ENCODE measurements around the gene ANAPC16.
"Not testable (repeated sequence)": the region's sequence is repeated elsewhere in the genome, so short reads cannot be mapped to it uniquely, and the experiment has no call there.

The ANAPC16 gene

GRCh38 chr10:72215611-72216549, at the start of gene ANAPC16, which contains the start of gene ASCC1:
Gene ANAPC16 (plus strand): TSS chr10:72216012. CDS start chr10:72223915, 7,903 bp downstream.
Gene ASCC1 (minus strand): TSS chr10:72216276. CDS start chr10:72213298, 2,978 bp downstream.
- peak; percentile 88 for DNase-seq

GRCh38 chr10:72167118-72167517, 48.7 kb upstream of the ANAPC16 start:
- DNase-seq, result no peak

DNA sequence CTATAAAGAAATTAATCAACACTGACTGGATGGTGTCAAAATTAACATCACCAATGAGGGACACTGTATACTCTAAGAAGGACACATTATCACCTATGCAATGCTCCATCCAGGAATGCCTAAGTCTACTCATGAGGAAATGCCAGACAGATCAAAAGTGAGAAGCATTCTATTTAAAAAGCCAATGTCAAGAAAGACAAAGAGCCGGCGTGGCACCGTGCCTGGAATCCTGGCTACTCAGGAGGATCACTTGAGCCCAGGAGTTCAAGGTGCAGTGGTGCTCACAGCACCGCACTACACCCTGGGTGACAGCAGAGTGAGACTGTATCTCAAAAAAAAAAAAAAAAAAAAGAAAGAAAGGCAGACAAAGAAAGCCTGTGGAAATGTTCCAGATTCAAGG, 45.5 kb upstream of the ANAPC16 start:
- DNase-seq, result no peak

DNA sequence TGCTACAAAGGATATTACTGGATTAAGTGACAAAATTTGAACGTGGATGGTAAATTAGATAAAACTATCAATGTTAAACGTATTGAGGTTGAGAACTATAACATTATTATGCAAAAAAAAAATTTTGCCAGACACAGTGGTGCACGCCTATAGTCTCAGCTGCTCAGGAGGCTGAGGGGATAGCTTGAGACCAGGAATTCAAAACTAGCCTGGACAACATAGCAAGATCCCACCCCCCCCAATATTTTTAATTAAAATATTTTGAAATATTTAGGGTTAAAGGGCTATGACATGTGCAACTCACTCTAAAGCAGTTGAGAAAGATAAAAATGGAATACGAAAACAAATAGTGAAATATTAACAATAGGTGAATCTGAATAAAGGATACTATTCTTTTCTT, 45.1 kb upstream of the ANAPC16 start:
- DNase-seq, result no peak

- DNase-seq, result no peak
Observed at GRCh38 chr10:72171175-72171630, 44.6 kb upstream of the ANAPC16 start.

DNA sequence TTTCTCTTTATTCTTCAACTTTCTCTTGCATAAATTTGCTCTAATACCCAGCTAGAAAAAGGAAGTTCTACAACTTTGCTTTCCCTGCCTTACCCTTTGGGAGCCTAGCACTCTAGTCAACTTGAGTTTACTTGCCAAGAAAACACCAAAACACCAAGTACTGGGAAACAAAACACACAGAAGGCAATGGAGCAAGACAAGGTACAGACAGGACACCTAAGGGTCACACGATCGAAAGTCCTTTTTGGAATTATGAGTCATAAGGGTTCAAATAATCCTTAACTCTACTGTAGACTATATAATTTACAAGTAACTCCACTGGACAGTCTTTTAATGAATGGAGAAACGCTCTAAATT, 42.6 kb upstream of the ANAPC16 start:
- DNase-seq, result no peak

- no peak for DNase-seq
Observed at GRCh38 chr10:72173619-72174296, 42.1 kb upstream of the ANAPC16 start.

GRCh38 chr10:72174297-72174662, 41.5 kb upstream of the ANAPC16 start:
- DNase-seq, result no peak

DNA sequence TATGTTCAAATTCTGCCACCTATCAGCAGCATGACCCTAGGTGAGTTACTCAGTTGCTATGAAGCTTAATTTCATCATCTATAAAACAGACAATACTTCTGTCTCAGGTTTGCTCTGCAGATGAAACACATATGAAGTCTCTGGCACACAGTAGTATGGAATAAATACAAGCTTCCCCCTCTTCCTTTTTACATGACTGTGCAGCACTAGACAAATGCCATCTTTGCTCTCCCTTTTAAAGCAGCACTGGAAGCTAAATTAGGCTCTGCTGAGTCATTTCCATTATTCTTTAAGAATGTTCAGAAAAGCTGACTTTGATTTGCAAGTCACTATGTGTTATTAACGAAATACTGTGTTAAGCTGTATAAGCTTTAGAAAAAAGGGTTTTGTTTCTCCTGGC, 40.7 kb upstream of the ANAPC16 start:
- DNase-seq, result no peak

- DNase-seq, result no peak
Observed at GRCh38 chr10:72176701-72177100, 39.1 kb upstream of the ANAPC16 start.

GRCh38 chr10:72177454-72177853, 38.4 kb upstream of the ANAPC16 start:
- DNase-seq, result no peak

GRCh38 chr10:72184156-72184555, 31.7 kb upstream of the ANAPC16 start:
- no peak for DNase-seq

DNA sequence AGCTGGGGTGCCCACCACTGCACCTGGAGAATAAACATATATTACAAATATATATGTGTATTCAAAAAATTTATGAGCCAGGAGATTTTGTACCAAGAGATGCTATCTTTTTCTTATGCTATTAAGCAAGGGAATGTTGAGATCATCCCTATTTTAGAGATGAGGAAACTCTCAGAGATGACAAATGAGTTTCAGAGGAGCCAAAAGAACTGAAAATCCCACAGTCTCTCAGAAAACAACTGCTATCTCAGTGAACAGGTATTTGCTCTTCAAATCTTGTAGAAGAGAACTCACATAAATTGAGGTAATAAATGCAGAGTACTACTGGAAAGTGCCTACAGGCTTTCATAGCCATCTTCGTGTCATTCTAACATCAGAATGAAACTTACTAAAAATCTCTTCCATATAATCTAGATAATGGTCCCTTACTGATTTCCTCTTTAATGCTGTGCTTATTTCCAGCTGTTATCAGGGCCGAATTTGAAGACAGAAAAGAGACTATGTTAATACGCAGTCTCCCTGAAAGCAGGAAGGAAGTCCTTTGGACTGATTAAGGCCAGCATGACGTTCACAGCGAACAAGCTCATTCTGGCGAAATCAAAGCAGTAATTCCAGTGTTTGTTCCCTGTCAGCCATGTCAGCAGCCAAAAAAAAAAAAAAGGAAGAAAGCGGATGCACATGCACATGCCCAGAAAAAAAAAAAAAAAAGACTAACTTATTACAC, 29.4 kb upstream of the ANAPC16 start:
- DNase-seq, result no peak

DNA sequence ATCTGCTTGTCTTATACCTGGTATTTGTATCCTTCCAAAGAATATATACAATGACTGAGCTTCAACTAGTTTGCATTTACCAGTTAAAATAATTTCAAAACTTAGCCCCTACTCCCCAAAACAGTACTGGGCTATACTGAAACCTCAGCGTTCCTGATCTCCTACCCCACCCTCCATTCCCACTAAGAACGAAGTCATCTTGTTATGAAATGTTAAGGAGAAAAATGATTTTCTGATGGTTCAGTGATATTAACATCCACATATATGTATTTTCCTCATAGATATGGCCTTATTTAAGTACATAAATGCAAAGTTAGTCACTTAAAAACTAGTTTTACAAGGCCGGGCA, 28.9 kb upstream of the ANAPC16 start:
- no peak for DNase-seq

- DNase-seq, result no peak
Observed at GRCh38 chr10:72194949-72195348, 20.9 kb upstream of the ANAPC16 start.

DNA sequence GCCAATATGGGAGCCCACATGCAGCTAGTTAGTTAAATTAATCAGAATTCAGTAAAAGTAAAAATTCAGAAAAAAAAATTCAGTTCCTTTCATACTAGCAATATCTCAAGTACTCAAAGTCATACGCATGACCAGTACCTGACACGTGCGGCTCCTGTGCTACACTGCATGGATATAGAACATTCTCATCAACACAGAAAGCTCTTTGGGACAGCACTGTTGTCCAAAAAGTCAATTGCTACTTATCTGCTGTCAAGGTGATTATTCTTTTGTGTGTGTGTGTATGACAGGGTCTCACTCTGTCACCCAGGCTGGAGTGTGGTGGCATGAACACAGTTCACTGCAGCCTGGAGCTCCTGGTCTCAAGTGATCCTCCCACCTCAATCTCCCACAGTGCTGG, 14.9 kb upstream of the ANAPC16 start:
- DNase-seq, result no peak

GRCh38 chr10:72201293-72201692, 14.5 kb upstream of the ANAPC16 start:
- DNase-seq, result no peak

- DNase-seq, result no peak
Observed at GRCh38 chr10:72204296-72204695, 11.5 kb upstream of the ANAPC16 start.

DNA sequence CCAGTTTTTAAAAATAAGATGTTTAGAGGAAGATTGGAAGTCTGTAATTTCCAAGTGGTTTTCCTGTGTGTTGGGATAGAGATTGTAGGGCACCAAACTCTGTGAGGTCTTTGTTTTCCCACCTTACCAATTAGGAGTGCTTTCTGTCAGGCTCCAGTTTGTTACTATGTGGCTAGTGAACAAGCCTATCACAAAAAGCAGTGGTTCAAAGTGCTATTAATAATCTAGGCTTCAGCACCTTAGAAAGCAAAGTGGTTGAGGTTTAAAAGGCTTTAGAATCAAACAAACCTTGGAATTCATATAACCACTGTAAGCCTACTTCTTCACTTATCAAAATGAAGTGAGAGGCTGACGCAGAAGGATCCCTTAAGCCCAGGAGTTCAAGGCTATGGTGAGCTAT, 11.1 kb upstream of the ANAPC16 start:
- no peak for DNase-seq

DNA sequence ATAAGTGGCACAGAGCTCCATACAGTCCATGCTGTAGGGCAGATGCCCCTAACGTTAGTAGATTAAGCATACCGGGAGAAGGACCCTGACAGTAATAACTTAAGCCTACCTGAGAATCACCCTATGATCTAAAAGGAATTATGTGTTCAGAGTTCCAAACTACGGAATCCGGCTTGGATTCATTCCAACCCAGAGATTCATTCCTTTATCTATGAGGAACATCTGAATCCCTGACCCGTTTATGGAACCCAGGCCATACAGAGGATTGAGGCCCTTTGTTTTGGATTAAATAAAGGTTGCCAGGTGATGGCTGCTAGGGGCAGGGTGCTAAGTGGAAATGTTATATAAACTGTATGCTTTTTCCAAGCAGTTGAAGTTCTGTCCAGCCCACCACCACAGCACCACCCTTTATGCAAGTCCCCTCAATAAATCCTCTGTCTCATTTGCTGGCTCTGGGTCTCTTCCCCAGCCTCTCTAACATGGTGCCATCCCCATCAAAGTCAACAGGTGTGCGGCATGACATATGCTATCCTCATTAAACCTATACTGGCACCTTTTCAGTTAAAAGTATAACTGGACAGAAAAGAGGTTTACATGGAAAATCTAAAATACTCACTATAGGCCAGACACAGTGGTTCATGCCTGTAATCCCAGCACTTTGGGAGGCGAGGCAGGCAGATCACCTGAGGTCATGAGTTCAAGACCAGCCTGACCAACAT, 9.1 kb upstream of the ANAPC16 start:
- no peak for DNase-seq

GRCh38 chr10:72208526-72208925, 7.3 kb upstream of the ANAPC16 start:
- DNase-seq, result not testable (repeated sequence)

- DNase-seq, result not testable (repeated sequence)
Observed at GRCh38 chr10:72211381-72211780, 4.4 kb upstream of the ANAPC16 start.

- not testable (repeated sequence) for DNase-seq
Observed at GRCh38 chr10:72211832-72212231, 4.0 kb upstream of the ANAPC16 start.
